Transverse colon (tissue), 4 donors: ENCODE measurements around the gene RPTOR.

Experiments
- CTCF ChIP-seq, 5 experiments: fragments of 200-600 bp in 3 of 5; fragments of 450-650 bp in 2 of 5; sonication (generic) in 3 of 5; IDR thresholded peaks; 1 replicate in 2 of 5; 2 replicates in 3 of 5; pipeline ENCODE4 v1.5.1; 2016 to 2017; ENCODE audit warnings: antibody characterized with exemption in 5 of 5, inconsistent platforms in 3 of 5, mild to moderate bottlenecking in 2 of 5, moderate library complexity in 1 of 5
- EP300 ChIP-seq: sonication (generic); formaldehyde crosslinking; IDR thresholded peaks from one replicate; pipeline ENCODE4 v1.6.1; 2017; ENCODE audit warnings: antibody characterized with exemption, low read depth
- POLR2A ChIP-seq: fragments of 450-650 bp; IDR thresholded peaks from one replicate; pipeline ENCODE4 v1.6.1; 2016; ENCODE audit warnings: antibody characterized with exemption, mild to moderate bottlenecking, moderate library complexity
- POLR2AphosphoS5 ChIP-seq, 3 donors: sonication (generic); formaldehyde crosslinking; IDR thresholded peaks; one replicate each; pipeline ENCODE4 v1.6.1; 2016; ENCODE audit warnings: antibody characterized with exemption in 3 of 3

GRCh38 chr17:80667462-80668277 is 123.0 kb downstream of the RPTOR start:
- TF ChIP-seq CTCF (IDR thresholded peaks at IDR 0.05) (no peak), POLR2A (no peak), EP300 (no peak), POLR2AphosphoS5 (IDR thresholded peaks at IDR 0.05) (no peak)
